Hippocampal formation (tissue), 2 donors: ENCODE data around the gene JARID2.
A peak's percentile ranks its signal among the peaks of the same experiment; 100 is the strongest.

Source experiments
- DNase-seq, 2 donors: peaks; one replicate each; lab custom pipeline; 2025; lab: John Stamatoyannopoulos, UW

Gene JARID2

GRCh38 chr6:15356179-15356578 lies 110.3 kb downstream of the JARID2 start:
- no peak for DNase-seq

GRCh38 chr6:15356937-15357336 lies 111.1 kb downstream of the JARID2 start:
- no peak for DNase-seq

DNA sequence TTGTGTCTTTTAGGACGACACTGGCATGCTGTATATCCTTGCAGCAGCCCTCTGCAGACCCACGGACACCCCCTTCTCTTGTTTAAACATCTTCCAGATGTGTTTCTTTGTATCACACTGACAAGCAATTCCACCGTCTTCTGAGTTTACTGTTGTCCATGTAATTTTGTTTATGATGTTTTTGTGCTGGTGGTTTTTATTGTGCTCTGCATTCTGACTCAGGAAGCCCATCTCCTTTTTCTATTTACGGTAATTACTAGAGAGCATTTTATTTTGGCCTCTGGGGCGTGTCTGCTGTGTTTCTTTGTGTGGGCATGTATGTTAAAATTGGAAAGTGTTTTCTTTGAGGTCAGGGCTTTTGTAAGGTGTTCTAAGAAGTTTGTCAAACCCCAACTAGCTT lies 111.9 kb downstream of the JARID2 start:
- no peak for DNase-seq

DNA sequence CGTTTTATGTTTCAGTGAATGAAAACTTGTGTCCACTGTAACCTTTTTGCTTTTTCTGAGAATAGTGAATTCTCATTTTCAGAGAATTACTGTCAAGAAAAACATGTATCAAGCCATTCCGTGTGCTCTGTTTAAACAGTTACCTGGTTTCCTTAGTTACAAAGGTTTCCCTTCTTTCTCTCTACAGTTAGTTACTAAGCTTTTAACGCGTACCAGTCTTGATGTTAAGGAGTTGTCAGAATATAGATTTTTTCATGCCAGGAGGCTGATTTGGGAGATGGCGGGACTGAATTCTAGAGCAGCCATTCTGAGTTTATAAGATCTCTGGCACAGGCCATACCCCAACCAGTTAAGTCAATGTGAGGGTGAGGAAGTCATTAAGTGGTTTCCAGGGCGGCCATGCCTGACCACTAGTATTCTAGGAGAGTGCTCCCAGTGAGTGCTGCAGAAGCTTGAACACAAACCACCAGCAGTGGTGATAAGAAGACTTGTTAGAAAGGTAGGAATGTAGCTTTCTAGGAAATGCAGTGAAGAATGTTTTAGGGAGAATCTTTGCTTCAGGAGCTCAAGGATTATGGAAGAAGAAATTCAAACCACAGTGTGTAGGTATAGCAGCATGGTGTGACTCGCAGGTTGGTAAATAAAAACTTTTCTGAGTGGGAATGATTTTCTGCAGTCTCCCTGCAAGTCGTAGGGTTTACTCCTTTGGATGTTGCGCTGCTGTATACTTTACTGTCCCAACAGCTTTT lies 112.9 kb downstream of the JARID2 start:
- DNase-seq = no peak

DNA sequence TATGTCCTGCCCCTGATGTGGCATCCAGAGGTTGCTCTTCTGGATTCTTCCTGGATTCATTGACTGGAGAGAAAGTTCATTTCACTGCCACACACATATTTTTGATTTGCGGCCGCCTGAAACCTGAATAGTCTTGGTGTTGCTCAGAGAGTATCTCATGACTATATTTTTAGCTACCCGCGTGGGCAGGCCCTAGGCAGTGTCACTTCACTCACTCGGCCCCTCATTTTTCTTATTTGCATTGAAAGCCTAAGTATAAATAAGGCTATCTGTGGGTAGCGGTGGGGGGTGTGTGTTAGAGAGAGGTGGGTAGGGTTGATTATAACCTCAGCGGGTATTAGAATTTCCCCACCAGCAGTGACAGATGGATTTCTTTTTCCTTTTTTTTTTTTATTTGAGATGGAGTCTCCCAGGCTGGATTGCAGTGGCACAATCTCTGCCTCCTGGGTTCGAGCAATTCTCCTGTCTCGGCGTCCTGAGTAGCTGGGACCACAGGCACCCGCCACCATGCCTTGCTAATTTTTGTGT lies 113.5 kb downstream of the JARID2 start:
- DNase-seq = no peak

- no peak for DNase-seq
These were observed 114.4 kb downstream of the JARID2 start for GRCh38 chr6:15360300-15360699.

GRCh38 chr6:15361197-15361596 lies 115.3 kb downstream of the JARID2 start:
- DNase-seq = no peak

DNA sequence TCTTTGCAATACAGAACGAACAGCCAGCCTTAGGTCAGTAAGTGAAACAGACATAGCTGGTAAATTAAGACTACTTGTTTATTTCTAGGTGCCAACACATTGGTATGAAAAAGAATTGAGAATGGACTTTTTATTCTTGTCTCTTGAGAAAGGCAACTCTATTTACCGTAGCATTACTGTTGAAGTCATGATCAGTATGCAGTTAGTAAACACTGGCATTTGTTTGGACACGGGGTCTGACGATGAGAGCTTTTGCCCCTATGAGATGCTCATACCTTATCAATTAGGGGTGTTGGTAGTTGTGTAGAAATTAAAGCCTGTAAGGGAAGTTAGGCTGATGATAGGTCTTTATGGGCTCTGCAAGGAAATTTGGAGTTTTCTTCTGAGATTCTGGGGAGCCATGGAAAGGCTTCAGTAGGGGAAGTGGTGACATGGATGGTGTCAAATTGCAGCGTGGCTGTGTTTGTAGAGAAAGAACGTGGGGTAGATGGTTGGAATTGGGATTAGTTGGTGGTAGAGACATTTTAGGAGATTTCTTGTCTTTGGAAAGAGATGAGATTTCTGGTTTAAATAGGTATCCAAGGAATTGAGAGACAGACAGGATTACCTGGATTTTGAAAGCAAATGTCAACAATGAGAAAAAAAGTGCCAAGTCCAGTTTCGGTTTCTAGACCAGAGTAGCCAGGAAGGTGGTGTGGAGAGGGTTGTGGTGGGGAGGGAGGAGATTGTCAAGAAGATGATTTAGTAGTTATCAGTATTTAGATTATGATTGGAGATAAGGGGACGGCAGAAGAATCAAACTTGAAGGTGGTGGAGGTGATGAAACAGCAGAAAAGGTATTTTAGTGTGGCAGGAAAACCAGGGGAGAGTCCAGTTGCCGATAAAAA lies 116.6 kb downstream of the JARID2 start:
- DNase-seq = no peak

GRCh38 chr6:15363164-15363522 lies 117.3 kb downstream of the JARID2 start:
- DNase-seq = no peak

DNA sequence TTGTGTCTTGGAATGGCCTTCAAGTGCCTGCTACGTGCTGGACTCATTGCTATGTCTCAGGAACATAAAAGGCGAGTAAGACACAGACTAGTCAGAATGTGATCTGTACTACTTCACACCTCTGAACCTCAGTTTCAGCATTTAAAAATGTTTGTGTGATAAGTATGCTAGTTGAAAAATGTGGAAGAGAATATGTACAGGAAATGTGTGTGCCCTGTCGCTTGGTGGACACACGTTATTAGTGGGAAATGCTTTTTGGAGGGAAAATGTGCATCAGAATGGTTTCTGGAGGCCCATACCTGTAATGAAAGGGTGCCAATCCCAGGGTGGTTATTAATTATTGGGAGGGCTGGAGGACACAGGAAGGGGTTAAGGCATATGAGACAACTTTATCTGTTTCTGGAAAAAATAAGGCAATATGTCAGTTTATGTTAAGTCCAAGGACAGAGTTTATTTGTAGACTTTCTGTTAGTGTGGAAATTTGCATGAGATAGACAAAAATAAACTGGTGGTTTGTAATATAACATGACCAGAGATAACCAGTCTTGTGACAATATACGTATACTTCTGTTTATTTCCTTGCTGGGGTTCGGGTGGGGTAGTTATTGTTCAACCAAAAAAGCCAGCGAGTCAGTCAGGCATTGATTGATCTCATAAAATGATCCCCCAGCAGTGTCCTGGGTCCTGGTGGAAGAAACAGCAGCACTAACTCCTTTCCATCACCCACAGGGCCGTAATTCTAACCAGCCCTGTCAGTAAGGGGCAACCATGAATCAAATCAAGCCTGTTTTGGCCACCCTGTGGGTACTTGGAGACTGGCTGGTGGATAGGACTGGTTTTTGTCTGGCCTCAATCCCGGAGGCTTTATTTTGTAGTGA lies 117.9 kb downstream of the JARID2 start:
- no peak for DNase-seq

- no peak for DNase-seq
These were observed 118.7 kb downstream of the JARID2 start for GRCh38 chr6:15364401-15365037.

DNA sequence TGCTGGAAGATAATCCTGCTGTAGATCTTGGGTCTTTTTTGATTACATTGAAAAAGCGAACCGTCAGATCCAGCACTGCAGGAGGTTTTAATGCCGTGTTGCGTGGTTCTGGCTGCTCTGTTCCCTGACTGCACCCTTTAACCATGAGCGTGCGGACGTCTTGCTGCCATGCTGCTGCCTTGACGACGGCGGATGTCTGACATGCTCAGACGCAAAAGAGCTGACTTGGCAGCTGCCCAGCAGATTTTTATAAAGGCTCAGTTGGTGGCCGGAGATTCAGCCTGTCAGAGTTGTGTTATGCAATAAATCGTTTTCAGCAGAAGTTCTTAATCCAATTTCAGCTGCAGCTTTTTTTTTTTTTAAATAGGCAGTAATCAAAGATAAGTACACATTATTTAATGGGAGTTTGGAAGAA lies 119.4 kb downstream of the JARID2 start:
- DNase-seq = peak; percentile 58 to 73

GRCh38 chr6:15366003-15366535 lies 120.2 kb downstream of the JARID2 start:
- no peak for DNase-seq

DNA sequence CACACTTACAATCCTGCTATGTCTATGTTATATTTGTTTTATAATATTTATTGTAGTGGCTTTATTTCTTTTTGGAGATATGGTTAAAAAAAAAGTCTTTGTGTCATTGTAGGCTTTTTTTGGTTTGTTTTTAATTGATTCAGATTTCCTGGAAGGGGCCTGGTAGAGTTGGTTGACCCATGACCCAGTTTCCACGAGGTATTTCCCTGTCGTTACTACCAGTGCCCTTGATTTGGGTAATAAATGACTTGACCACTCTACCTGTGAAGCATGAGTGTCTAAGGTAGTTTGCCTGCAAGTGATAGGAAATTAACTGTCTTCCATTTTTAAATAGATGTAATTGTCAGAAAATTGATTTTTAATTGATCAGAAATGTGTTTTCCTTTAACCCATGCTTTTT lies 121.0 kb downstream of the JARID2 start:
- no peak for DNase-seq

- no peak for DNase-seq
These were observed 122.3 kb downstream of the JARID2 start for GRCh38 chr6:15368186-15368585.

DNA sequence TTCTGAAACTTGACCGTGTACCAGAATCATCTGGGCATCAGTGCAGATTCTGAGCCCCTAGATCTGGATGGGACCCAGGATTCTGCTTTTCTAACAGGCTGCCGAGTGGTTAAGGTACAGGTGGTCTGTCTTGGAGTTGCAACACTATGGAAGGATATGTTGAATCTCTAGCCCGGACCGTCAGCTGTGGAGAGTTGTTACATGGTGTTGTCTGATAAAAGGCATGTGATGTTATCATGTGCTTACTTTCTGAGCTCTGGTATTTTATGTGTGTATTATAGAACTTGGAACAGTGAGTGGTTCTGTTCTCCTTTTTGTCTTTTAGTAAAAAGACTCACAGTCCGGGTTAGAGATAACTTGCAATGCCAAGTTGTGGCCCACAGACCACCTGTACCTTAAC lies 123.0 kb downstream of the JARID2 start:
- DNase-seq = no peak

GRCh38 chr6:15369838-15370237 lies 124.0 kb downstream of the JARID2 start:
- DNase-seq = no peak

DNA sequence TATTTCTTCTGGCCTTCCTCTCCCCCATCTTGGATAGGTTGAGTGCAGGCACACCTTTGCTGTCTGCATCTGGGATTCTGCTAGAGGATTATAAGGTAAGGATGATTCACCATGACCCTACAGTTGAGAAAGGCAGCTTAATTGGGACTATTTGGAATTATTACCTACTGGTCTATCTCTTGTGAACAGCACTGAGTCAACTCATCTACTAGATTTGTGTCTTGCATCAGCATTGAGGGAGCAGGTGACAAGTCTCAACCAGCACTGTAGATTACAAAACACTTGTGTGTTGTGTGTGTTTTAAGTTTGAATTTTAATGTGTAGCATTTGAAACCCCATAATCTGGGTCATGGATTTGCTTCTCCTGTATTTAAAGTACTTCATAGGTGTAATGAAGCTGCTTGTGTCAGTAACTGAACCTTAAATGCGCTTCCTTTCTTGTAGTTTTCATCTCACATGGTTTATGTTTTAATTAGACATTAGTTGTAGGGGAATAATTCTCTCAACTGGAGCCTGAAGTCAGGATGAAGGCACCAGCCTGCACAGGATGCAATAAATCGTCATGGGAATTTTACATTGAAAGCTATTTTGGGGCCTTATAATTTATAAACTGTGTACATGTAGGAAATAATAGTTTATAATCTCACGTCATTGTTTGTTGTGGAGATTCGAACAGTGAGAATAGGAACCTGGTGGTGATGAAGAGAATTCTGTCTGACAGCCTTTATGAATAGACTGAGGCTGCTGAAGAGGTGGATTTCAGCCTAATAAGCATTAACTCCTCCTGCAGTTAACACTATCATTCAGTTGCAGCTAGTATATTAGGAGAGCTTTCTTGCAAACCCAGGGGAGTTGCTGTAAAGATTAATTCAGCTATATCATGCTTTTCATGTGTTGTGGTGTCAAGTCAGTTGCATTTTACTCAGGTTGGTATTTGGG lies 125.1 kb downstream of the JARID2 start:
- no peak for DNase-seq

DNA sequence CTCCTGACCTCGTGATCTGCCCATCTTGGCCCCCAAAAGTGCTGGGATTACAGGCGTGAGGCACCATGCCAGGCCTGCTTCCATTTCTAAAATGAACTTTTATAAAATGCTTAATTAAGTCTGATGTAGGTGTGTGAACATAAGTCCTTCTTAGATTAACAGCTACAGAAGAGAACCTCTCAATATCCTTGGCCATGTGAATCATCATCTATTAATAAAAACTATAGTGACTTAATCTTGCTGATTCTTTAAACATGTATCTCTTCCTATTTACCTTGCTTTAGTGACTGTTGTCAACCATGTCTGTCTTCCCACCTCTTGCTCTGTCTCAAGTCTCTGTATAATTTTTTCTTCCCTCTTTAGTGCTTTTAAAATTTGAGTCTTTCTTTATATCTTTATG lies 127.1 kb downstream of the JARID2 start:
- DNase-seq = no peak

DNA sequence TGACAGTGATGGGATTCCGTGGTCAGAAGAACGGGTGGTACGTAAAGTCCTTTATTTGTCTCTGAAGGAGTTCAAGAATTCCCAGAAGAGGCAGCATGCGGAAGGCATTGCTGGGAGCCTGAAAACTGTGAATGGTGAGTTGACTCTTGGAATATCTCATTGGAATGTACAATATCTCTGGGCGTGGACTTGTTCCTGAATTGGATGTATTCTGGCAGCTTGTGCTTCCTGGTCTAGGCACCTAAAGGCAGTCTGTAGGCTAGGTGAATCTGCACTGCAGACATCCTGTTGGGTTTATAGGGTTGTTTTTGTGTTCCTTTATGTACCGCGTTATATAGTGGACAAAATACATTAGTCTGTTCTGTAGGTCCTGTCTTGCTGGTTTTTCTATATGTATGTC lies 128.2 kb downstream of the JARID2 start:
- DNase-seq = no peak
